GM18519 (cell line): ENCODE data around the gene HDAC4.

Source experiments
- ATAC-seq: cut with Tn5 transposase; IDR thresholded peaks from one replicate; pipeline ENCODE4 v1.9.1; 2021; ENCODE audit warnings: mild to moderate bottlenecking, moderate library complexity; ENCODE audit not compliant: unreplicated experiment, low FRiP score

HDAC4 gene

GRCh38 chr2:239260546-239261327 lies 140.1 kb downstream of the HDAC4 start:
- no peak for ATAC-seq

GRCh38 chr2:239259603-239260298 lies 141.1 kb downstream of the HDAC4 start:
- ATAC-seq = no peak

DNA sequence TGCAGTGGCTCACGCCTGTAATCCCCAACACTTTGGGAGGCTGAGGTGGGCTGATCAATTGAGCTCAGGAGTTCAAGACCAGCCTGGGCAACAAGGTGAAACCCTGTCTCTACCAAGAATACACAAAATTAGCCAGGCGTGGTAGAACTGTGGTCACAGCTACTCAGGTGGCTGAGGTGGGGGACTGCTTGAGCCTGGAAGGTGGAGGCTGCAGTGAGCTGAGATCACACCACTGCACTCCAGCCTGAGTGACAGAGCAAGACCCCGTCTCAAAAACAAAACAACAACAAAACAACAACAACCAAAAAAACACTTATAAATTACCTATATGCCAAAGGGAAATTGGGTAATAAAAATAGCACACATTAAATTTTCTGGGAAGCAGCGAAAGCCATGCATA lies 141.6 kb downstream of the HDAC4 start:
- ATAC-seq = no peak

DNA sequence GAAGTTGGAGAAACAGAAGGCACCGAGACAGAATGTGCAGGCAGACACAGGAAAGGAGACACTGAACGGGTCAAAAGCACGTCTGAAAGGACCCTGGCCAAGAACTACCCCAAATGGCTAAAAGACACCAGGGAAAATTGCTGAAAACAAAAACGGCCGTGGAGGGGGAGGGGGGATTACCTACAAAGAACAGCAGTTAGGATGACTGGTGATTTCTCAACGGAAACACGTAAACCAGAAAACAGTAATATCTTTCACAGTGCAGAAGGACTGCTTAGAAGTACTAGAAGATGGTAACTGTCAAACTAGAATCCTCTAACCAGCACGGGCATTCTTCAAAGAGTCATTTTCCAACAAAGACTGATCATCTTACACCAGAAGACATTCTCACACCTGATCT lies 142.6 kb downstream of the HDAC4 start:
- ATAC-seq = no peak

DNA sequence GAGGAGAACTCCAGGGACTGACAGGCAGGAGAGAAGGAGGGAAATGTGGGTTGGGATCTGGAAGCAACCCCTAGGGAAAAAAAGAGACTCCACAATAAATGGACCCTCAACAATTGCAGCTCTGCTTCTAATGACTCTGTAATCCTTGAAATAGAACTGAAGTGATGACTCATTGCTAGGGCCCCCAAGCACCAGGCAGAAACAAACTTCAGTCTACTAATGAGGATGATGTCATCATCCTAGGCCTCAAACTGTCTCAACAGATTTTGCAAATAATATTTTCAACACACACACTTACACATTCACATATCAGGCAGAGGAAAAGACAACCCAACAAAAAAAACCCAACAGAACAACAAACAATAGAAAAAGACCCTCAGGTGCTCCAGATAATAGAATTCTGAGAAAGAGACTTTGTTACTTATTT lies 143.3 kb downstream of the HDAC4 start:
- no peak for ATAC-seq

GRCh38 chr2:239256350-239256743 lies 144.5 kb downstream of the HDAC4 start:
- ATAC-seq = no peak

DNA sequence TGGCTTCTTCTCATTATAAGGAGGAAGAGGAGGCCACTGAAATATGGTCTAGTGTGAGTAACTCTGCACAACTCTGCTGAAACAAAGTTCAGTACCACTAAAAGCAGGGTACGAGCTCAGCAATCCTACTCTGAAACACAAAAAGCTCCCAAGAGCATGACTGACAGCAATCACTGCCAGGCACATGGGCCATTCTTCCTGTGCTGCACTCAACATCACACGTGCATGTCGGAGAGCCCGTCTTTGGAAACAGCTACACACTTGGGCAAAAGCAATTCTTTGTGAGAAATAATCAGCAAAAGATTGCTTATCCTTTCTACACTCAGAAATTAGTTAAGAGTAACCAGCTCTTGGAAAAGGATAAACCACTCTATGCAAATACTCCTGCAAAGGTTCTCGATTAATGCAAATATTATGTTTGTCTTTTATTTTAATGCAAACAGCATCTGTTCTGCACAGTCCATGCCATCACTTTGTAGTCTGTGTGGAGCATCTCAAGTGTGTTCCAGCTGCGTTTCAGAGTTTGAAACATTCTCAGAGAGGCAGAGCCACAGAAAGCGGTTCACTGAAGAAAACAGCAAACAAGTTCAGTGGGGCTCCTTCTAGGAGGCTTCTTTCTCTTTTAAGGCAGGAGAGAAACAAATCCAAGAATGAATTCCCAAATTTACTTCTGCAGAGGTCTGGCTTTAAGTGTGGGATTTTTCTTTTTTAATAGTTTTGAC lies 145.0 kb downstream of the HDAC4 start:
- no peak for ATAC-seq

DNA sequence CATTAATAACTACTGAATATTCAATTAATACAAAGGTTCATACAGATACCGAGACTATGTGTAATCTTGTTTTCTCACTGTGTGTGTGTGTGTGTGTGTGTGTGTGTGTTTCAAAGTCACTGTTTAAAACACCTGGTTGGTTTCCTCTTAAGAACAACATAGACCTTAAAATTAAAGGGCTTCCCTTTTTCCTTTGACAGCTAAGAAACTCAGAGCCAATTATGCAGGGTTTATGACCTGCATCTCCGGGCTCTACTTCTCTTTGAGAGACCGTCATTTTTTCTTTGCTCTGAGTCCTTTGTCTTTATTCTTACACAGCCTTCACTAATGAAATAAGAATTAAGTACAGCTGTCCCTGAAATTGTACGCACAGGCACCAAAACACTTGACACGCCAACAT lies 145.6 kb downstream of the HDAC4 start:
- no peak for ATAC-seq

GRCh38 chr2:239253701-239254436 lies 147.0 kb downstream of the HDAC4 start:
- no peak for ATAC-seq

DNA sequence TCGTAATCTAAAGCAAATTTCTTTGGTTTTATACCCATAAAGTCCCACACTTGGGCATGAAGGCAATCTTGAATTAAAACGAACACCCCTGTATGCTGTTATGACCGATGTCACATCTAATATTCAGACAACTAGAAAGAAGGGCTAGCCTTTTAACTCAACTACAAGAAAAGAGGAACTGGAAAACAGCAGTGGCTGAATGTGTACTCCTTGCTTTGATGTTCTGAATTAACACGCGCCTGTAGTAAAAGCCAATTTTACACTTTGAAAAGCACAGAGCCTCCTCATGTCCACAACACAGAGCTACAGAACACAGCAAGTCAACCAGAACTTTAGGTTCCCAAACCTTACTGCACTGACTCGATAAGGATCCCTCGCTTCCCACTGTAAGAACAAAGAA lies 147.6 kb downstream of the HDAC4 start:
- peak; percentile 68 for ATAC-seq

DNA sequence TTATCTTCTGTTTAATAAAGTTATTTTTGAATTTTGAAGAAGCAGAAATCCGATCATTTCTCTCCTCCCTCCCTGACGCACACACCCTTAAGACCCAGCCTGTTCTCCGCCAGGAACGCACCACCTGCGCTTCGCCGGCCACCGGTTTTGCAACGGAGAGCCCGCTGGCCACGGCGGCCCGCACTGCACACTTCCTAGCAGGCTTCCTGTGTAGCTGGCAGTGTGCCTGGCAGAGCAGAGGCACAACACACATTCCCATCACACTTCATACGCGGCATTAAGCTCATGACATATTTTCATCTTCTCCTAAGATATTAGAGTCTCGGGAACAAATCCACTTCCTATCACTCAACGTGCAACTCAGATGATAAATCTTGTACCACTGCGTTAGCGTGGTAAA lies 148.0 kb downstream of the HDAC4 start:
- ATAC-seq = no peak

GRCh38 chr2:239252393-239252792 lies 148.4 kb downstream of the HDAC4 start:
- ATAC-seq = no peak

GRCh38 chr2:239251971-239252370 lies 148.8 kb downstream of the HDAC4 start:
- no peak for ATAC-seq

DNA sequence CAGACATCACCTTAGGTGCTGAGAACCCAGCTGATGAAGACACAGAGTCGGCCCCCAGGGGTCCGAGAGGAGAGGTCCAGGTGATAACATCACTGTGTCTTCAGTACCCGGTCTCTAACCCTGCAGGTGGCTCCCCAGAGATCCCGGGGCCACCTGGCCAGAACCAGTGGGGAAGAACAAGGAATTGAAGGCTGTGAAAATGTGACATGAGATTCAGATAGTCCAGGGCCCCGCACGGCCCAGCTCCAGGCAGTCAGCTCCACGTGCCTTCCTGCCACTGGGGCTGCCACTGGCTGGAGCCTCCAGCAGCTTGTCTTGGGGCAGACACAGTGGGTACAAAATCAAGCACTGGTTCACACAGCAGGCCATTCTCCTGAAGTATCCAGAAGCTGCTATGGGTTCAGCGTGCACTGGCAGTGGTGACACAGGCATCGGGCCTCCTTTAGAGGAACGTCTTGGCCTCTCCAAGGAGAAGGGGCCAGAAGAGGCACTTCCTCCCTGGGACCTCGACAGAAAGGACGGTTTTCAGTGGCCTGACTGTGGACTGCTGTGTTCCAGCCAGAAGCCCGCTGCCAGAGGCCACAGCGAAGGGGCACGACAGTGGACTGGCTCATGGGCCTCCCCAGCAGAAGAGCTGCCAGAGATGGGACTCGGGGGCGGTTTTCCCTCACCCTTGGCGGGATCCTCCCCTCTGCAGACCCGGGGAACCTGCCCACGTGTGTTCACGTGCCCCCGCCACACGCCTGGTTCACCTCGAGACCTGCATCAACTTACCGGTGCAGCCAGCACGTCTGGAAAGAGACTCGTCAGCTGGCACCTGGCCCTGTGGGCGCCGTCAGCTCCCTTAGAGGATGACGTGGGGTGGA lies 150.4 kb downstream of the HDAC4 start:
- no peak for ATAC-seq

DNA sequence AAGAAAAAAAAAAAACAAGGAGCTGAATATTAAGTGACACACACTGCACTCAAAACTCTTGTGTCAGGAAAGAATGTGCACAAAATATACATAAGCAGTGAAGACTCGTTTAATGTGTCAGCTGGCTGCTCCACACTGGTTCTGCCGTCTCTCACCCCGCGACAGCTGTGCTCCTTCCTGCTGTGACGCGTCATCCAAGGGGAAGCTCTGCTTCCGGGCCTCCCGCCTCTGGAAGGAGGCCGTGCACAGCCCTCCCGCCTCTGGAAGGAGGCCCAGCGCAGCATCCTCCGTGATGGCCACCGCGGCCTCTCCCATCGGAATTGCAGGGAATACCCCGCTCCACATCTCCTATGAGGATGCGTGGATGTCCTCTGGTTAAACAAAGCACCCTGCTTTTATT lies 151.0 kb downstream of the HDAC4 start:
- no peak for ATAC-seq

DNA sequence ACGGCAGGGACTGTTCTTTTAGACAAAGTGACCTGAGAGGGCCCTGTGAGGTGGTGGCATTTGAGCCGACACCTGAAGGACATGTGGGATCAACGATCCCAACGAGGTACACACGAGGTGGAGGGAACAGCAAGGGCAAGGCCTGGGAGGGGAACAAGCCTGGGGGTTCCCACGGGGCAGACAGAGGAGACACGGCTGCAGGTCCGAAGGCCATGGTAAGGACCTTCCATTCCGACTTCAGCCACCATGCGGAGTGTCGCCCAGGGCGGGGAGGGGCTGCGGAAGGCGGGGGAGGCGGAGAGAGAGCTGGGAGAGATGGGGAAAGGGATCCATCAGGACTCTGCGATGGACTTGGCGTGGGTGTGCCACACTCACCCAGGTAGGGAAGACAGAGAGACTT lies 151.8 kb downstream of the HDAC4 start:
- no peak for ATAC-seq

GRCh38 chr2:239247401-239248245 lies 153.2 kb downstream of the HDAC4 start:
- ATAC-seq = no peak

DNA sequence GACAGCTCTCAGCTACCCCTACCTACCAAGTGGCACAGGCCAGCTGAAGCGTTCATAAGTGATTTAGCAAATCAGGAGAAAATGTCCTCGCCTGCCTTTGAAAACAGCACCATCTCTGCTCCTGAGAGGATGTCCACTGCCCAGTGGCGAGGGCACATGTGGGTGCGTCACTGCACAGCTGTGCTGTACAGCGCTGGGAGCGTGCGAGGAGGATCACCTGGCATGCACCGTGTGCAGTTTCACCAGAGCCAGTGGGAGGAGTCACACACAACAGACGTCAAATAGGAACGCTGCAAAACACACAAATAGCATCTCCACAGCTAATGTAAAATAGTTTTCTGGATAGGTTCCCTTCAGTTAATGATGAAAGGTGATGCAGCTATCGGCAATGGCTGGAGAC lies 154.1 kb downstream of the HDAC4 start:
- ATAC-seq = no peak
